CD4-positive, alpha-beta T cell treated with Interferon gamma for 1 hour (primary cell): ENCODE results near the gene MECR.
"Not testable (repeated sequence)": the region's sequence is repeated elsewhere in the genome, so short reads cannot be mapped to it uniquely, and the experiment has no call there.

Experiments used
- DNase-seq: peaks from one replicate; pipeline ENCODE4 v3.0.0-alpha.2; 2020

MECR gene

DNA sequence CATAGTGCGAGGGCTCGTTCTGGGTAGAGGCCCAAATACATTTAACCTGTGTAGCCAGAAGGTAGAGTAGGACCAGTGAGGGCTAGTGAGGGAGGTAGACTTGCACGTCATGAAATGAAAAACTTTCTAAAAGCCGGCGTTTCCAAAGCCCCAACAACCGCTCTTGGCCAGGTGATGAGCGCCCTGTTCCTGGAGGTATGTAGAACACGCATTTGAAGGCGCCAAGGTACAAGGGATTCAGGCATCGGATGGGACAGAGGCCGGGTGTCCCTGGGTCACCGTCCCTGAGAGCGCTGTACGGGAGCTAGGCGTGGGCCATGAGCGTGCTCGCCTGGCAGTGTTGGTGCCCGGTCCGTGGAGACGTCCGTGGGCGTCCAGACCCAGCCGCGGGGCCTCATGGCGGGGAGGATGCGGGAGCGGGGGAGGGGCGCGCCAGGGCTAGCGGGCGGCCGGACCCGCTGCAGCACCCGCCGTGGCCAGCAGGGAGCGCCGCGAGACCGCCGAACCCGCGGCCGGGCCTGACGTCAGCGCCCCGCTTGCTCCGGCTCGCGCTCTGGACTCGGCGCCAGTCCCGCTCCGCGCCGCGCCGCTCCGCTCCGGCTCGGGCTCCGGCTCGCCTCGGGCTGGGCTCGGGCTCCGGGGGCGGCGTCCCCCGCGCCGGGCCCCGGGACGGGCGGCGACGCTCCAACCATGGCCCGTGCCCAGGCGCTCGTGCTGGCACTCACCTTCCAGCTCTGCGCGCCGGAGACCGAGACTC lies 5.4 kb upstream of the MECR start, which contains the start of gene PTPRU:
Gene PTPRU, plus strand, starts transcription at position 568 of the 757 bp plus-strand sequence. Its CDS starts 123 bp downstream, at position 691.
- peak; percentile 75 for DNase-seq

DNA sequence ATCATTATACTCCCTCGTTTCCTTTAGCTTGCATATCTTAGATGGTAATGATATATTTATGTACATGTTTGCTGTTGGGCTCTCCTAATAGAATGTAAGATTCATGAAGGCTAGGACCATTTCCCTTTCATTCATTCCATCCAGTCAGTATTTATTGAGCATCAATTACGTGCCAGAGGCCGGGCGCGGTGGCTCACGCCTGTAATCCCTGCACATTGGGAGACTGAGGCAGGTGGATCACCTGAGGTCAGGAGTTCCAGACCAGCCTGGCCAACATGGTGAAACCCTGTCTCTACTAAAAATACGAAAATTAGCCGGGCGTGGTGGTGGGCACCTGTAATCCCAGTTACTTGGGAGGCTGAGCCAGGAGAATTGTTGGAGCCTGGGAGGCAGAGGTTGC lies 4.1 kb upstream of the MECR start:
- DNase-seq = not testable (repeated sequence)

DNA sequence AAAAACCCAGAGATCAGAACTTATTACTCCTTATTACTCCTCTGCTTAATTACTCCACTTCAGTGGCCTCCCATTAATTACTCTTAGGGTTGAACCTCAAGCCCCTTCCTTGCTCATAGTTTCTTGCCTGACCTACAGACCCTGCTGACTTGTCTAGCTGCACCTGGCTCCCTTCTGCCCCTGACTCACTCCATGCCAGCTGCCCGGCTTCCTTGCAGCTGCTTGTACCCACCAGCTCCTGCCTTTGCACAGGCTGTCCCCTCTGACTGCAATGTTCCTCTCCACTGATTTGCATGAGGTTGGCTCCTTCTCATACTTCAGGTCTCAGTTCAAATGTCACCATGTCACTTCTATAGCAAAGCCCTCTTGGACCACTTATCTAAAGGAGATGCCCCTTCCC lies 3.7 kb upstream of the MECR start:
- DNase-seq = no peak

DNA sequence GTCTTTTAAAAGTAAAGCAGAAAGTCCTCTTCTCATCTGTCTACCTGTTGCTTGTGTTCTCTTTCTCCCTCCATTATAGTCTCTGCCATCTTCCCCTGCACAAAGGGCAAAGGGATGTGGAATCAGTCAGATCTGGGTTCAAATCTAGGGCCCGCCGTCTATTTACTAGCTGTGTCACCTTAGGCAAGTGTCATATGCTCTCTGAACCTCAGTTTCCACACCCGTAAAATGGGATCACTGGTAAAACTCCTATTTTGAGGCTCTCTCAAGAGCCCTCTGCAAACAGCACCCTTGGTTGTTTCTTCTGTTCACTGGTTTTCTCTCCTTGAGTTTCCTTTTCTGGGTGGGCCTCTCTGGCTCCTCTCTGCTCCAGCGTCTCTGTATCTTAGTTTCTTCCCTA lies 3.0 kb upstream of the MECR start:
- DNase-seq = no peak

DNA sequence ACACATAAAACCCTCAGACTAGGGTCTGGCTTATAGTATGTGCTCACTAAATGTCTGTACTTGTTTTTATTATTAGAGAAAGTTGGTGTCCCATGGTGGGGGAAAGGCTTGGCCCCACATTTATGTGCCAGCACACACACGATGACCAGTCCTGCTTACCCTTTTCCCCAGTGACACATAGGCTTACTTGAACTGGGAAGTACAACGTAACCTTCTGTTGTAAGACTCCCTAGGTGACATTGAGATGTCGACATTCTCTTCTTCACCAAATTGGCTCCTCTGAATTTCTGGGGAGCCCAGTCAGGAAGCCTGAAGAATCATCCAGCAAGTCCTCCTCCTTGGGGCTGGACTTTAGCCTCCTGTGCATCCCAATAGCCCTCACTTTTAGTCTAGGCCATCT lies 1.7 kb upstream of the MECR start:
- DNase-seq = no peak

DNA sequence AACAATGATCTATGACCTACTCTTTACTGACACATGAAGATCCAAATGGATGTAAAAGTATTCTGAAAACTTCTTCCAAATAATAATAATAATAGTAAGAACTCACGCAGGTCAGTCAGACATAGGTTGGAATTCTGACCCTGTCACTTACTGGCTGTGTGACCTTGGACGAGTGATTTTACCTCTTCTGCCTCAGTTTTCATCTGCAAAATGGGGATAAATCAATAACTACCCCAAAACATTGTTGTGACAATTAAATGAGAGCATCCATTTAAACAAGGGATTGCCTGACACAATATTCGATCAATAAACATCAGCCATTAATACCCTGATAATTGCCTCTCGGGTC lies 556 bp downstream of the MECR start:
- DNase-seq = no peak

DNA sequence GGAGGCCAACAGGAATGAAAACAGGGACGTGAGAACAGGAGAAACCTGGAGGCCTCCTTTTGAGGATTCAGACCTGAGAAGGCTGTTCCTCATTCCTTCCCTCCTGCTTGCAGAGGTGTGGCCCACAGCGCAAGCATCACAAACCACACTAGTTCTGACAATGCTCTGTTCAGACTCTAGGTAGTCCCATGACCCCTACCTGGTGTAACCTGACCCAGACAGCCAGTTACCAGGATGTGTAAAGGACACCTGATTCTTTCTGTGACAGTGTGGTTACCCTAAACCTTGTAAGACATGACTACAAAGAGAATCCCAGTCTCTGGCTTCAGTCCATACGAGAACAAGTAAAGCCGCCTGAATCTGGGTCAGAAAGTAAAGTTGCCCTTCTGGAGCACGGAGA lies 3.2 kb downstream of the MECR start:
- no peak for DNase-seq

DNA sequence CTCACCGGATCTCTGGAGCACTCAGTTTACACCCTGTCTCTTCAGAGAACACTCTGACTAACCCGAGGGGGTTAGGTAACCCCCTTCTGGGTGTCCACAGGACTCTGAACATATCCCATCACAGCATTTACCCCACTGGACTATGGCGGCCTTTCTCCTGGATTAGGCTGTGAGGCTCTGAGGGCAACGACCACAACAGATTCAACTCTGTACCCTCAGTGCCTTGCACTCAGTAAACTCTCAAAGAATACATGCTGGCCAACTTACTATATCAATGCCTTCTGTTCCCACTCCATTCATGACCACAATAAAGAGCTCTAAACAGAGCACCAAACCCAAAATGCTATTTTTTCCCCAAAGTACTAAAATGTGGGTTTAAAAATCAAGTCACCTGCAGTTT lies 5.4 kb downstream of the MECR start:
- no peak for DNase-seq

DNA sequence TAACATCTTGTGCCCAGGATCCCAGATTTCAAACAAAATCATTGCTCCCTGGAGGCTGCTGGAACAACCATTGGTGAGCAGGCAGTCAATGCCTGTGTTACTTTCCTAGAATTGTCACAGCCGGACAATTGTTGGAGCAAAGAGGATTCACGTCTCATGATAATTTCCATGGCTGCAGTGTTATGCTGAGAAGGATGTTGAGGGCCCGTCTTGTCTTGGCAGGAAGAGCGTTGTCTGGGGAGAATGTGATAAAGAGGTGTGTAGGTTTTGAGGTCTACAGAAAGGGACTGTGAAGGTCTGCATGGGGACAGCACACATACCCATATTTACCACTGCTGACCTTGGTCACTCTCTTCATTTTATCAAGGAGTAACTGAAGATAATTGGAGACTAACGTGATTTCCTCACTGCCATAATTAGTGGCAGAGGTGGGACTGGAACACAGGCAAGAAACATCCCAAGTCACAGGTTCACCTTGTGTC lies 6.3 kb downstream of the MECR start:
- no peak for DNase-seq

DNA sequence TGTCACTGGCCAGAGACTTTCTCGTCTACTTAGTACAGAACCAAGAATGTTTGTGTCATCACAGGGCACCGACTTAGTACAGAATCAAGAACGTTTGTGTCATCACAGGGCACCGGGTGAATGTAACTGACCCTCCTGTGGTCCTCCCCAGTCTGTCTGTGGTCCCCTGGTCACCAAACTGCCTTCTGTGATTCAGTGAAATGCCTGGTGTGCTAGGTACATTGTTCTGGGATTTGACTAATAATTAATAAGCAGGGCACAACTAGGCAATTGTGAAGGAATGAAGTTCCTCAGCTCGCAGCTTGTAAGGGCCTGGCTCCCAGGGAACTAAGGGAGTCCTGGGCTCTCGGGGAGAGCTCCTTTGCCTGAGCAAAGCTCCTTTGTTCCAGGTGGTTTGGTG lies 7.2 kb downstream of the MECR start:
- no peak for DNase-seq

DNA sequence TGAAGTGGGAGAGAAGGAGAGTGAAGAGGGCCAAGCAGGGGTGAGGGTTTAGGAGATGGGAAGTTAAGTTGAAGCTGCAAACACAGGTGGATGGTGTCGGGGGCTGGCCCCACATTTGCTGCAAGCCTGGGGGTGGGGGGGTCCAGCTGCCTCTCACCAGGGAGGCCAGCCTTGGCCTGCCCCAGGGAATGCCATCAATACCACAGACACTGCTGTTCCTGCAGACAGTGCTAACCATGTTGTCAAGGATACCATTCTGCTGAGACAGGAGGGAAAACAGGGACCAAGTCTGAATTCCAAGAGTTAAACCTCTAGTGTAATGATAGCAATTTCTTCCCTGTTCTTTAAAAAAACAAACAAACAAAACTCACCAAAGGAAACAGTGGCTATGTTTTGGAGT lies 8.0 kb downstream of the MECR start:
- no peak for DNase-seq

DNA sequence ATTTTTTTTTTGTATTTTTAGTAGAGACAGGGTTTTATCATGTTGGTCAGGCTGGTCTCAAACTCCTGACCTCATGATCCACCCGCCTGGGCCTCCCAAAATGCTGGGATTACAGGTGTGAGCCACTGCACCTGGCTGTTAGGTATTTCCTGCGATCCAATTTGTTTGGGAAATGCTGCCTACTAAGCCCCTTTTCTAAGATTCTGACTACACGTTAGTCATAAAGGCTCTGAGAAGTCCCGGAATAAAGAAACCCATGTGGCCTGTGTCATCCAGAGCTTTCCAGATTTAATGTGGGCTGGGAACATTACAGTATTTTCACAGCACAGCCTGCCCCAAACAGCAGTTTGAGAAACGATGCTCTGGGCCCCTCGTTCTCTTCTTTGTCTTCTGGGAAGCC lies 8.5 kb downstream of the MECR start:
- DNase-seq = not testable (repeated sequence)

DNA sequence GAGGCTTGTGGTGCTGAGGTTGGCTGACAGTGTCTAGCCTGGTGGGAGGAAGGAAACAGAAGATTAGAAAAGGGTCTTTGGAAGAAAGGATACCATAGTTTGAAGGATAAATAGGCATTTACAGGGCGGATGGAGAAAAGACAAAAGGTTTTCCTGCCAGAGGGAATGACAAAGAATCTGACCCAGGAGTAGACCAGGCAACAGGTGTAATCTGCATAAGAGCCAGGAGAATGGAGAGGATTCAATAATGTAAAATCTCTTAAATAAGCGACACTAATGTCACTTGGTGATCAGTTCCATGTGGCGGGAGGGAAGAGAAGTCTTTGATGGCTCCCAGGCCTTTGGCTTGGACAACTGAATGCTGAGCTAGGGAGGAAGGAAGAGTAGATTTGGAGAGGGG lies 9.4 kb downstream of the MECR start:
- DNase-seq = no peak

DNA sequence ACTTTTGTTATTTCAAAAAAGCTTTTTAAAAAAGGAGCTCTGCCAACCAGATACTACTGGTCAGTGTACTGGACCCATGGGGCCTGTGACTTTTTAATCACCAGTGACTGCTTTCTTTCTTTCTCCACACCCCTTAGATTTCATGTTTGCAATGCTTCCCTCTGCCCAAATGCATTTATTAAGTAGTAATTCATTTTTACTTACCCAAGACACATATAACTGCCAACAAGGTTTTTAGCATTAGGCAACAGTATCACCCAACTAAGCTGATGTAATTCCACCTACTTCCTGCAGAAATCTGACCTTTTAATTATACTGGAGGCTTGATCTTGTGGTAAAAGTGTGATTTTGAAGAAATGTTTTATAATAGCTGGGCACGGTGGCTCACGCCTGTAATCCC lies 12.5 kb downstream of the MECR start:
- DNase-seq = no peak

DNA sequence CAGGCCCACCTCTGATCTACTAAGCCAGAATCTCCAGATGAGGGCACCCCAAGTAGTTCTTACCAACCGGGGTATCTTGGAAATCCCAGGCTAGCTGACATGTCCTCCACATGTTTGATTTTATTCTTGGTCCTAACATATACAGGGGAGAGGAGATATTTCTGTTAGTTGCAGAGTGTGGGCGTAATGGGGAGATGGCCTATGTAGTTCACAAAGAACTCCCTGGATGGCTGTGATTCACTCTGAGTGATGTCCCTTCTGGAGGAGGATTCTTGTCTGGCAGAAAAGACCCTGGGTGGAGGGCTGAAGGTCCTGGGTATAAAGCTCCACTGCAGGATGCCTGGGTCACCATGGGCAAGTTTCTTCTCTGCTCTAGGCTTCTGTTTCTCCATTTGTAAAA lies 13.1 kb downstream of the MECR start:
- no peak for DNase-seq

DNA sequence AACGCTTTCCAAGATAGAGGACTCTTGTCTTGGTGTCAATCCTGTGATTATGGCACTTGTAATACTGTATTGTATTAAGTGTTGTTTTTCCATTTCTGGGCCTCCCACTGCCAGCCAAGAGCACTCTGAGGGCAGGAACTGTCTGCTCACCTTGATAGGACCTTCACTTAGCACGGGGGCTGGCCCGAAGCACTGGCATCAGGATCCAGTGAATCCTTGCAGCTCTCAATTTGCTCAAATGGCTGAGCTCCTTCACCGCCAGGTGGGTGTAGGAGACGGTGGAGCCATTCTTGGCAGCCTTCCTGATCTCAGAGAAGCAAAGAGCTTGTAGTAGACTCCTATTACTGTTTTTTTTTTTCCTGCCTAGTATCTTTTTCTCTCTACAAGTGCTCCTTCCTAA lies 17.7 kb downstream of the MECR start:
- DNase-seq = no peak

DNA sequence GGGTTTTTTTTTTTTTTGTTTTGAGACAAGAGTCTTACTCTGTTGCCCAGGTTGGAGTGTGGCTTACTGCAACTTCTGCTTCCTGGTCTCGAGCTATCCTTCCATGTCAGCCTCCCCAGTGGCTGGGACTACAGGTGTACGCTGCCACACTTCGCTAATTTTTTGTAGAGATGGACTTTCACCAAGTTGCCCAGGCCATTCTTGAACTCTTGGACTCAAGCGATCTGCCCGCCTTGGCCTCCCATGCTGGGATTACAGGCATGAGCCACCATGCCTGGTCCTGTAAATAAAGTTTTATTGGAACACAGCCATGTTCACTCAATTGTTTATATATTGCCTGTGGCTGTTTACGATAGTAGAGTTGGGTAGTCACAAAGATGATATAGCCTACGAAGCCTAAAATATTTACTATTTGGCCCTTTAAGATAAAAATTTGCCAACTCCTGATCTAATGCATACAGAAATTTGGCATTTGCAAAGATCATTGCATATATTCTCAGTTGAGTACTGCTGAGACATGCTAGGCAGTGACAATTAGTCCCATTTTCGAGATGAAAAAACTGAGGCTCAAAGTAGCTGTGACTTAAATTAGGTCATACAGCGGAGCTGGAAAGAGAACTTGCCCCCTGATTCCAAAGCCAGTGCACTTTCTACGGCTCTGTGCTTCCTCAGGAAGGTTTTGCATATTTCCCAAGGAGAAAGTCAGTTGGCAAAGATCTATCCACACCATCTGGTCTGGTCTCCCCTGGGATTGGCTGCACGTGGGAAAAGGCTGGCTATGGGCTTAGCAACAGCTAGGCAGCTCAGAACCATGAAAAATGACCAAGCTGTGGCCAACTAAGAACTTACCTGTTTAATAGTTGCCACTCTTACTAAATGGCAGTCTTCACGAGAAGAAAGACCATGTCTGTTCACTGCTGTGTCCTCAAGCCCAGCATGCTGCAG lies 19.4 kb downstream of the MECR start:
- DNase-seq = no peak

DNA sequence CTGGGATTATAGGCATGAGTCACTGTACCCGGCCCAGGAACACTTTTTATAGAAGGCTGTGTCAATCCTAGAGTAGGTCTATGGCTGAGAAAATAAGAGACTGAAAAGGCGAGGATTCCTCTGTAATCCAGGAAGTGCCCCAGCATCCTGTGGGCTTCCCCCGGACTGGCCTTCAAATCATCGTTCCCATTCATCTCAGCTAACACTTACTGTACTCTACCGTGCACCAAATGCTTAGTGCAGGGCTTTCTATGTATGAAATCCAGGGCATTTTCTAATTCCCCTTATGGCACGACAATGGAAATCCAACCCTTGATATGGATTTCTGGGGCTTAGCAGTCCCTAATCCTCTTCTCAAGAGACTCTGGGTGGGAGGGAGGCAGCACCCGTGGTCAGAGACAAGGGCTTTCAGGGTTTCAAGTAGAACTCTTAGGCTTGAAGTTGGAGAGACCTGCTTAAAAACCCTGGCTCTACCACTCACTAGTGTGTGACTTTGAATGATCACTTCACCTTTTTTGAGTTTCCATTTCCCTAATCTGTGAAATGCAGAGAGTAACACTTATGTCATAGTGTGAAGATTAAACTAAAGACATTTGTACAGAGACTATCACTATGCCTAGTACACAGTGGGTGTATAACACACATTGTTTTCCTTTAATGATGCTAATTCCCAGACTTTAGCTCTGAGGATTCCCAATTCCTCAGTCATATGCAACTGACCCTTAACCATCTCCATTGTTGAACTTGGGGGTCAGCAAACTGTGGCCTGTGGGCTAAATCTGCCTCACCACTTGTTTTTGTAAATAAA lies 20.3 kb downstream of the MECR start:
- no peak for DNase-seq

DNA sequence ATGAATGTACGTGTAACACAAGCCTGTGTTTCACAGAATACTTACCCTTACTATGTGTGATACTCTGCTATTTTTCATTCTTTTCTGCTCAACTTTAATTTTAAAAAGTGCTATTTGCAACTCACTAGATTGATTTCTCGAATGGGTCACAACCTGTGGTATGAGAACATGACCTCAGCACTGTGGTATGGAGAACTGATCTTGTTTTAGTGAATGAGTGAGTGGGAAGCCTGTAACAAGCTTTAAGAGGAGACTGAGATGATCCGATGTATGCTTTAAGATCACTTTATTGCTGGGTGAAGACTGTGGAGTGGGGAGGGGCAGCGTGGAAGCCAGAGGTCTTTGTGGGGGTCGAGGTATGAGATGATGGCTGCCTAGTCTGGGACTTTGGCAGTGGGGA lies 21.6 kb downstream of the MECR start:
- DNase-seq = no peak

DNA sequence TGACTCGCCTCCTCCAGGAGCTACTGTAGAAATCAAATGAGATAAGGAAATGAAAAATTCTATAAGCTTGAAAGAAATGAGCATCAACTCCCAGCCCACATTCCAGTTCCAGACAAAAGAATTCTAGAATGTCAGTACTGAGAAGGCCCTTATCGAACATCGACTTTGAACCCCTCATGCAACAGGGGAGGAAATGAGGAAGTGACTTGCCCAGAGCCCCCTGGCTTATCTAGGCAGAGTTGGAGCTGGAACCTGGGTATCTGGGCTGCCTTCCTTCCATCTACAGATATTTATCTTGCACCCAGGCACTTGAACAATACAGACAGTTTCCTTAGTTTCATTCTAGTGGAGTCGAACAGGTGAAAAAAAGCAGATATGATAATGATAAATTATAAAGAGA lies 22.3 kb downstream of the MECR start:
- DNase-seq = no peak

DNA sequence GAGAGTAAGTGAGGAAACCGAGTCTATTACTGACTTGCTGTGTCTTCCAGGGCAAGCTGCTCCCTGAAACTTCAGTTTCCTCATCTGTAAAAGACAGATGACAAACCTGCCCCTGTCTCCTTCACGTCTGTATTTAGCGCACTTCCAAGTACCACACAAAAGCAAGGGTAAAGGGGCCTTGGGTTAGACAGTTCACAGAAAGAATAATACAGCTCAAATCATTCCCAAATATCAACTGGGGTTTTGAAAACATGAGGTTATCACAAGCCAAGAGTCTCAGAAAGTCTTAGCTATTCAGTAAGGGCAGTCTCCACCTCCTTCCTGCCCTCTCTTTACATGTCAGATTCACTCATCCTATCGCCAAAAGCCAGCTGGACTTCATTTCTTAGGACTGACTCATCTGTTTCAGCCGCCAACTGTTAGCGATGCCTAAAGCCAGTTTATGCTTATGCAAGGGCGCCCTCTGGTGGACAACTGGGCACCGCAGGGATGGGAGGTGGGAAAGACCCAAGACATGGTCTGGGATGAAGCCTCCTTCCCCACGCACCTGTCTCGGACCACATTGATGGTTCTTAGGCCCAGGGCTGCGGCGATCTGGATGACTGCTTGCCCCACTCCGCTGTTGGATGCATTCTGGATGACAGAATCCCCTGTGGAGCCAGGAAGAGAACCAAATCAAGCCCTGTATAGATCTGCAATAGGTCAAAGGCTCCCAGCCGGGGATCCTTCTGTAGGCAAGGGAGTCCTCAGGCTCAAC lies 28.0 kb downstream of the MECR start:
- DNase-seq = peak; percentile 77

DNA sequence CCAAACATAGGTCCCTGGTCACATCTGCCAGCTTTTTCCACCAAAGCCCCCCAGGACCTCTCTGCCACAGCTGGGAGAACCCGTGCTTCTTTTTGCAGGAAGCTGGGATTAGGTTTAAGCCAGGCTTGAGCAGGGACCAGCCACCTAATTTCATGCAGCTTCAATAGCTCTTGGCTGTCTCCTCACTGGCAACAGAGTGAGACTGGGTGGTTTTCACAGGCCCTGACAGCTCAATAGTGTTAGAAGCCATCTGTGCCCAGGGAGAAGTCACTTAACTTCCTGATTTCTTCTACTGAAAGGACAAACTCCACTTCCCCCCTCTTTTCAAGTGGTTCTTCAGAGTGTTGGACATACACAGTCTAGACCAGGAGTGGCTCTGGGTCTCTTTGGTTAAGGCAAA lies 28.7 kb downstream of the MECR start:
- no peak for DNase-seq
